Stimulated activated CD4-positive, alpha-beta T cell treated with anti-CD3 and anti-CD28 coated beads, Interleukin-4, amount 100 ng/mL, for 4 hours (primary cell): ENCODE results near the gene RAMAC.
"Not testable (repeated sequence)": the region's sequence is repeated elsewhere in the genome, so short reads cannot be mapped to it uniquely, and the experiment has no call there.

Experiments used
- DNase-seq, 2 experiments: peaks; one replicate each; pipeline ENCODE4 v3.0.0-alpha.2; 2020

RAMAC gene

DNA sequence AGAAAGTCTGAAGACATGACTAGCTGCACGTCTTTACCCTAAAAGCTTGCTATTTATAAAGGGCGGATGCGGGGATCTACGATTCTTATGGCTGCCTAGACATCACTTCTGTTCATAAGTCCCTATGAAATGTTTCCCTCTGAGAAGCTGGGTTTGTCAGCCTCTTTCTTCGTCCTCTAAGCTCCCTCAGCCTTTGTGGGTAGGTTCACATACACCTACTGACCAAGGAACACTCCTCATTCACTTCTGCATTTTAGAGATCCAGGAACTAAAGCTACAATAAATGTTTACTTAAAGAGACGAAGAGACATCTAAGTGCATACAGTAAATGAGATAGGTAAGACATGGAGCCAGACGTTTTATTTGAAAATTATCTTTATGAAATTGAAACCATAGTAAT, 16.7 kb upstream of the RAMAC start:
- DNase-seq, result no peak

DNA sequence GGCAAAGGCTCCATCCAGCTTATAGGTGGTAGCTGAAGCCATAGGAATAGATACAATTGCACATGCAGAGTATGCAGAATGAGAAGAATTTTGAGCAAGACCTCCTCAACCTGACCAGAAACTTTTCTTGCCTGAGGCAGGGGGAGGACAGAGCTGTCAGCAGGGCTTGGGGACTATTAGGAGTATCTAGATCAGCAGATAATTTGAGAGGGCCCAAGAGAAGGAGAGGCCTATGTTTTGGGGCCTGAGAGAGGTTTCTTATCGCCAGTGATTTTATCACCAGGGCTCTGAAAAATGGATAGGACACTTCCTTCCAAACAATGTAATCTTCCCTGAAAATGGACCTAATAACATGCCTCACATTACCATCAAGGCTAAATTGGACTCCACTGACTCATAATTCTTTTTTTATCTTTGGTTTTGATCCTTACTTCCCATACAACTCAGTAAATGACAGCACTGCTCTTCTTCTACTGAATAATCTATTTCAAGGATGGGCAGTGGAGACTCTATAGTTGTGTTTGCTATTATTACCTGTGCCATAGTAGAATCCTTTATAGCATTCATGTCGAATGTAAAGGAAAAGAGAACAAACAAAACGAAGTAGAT, 15.8 kb upstream of the RAMAC start:
- no peak for DNase-seq

DNA sequence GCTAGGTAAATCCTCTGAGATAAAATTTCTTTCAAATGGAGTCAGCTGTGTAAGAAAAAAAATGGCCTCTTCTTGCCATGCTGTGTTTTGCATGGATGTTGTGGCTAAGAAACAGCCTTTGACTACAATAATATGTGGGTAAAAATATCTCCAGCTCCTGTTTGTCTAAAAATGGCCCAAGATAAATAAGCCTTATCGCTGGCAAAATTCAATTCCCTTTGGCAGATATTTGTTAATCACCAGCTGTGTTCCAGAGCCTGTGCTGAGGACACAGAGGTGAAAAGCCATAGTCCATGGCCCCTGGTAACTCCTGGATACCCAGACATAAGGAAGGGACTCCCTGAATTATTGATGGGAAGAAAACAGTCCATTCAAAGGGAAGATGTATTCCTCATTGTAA, 15.3 kb upstream of the RAMAC start:
- no peak for DNase-seq

DNA sequence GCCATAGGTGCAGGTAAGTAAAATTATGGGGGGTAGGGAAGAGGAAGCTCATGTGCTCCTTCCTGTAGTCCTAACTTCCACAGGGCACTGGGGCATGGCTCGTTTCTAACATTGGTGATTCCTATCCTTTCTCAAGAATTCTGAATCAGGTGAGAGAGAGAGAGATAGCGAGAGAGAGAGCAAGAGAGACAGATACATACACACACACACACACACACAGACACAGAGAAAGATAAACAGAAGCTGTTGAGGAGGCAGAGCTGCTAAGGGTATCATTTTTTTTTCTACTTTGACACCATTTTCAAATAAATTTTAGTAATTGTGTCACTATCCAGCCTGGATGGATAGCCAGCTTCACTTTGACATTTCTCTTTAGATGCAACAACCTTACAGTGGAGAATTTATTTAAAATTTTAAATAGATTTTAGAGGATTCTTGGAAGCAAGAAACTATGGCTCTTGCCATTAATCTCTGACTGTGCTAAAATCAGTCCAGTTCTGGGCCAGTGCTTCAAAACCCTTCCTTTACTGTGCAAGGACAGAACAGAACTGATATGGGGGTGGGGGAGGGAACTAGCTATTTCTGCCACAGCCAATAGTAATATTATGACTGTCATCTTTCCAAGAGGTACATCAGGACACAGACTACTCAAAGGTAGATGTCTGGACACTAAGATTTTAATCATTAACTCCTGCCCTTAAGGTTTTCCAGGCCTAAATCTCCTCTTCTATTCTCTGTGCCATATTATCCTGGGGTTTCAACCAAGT, 14.6 kb upstream of the RAMAC start:
- DNase-seq, result no peak

DNA sequence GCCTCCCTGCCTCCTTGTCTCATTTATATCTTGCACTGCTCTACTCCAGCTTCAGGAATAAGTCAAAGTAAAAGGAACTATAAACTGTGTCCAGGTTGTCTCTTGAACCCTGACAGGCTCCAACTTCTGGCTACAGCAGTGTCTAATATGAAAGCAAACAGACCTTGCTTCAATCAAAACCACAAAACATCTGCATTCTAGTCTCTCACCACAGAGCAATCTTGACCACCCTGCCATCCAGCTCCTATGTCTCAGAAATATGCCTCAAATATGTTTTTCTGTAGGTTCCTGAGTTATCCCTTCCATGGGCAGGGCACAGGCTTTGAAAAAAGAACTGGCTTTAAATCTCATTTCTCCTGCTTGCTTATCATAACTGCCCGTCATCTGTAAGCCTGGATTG, 13.0 kb upstream of the RAMAC start:
- DNase-seq, result no peak

DNA sequence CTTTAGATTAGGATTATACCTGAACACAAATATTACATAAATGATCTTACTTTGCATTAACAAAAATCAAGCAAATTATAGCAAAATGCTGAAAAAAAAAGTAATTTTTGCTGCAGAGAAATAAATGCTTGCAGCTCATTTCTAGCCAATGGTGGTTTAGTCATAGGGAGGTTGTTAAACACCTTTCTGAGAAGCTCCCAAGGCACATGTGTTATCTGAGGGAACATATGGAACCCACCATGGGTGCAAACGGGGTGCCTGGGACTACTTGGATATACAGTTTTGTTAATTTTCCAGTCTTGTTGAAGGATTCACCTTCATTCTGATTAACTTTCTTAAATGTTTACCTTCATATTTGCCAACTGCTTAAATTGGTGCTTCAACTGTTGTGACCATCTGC, 8.9 kb upstream of the RAMAC start:
- DNase-seq, result no peak

DNA sequence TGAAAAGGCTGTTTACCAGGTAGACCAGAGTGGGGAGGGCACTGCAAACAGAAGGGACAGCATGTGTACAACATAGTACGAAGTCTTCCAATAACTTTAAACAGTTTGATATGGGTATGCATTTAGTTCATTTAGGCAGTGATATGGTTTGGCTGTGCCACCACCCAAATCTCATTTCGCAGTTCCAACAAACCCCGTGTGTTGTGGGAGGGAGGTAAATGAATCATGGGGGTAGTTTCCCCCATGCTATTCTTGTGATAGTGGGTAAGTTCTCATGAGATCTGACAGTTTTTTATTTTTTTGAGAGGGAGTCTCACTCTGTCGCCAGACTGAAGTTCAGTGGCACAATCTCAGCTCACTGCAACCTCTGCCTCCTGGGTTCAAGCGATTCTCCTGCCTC, 7.6 kb upstream of the RAMAC start:
- no peak for DNase-seq

DNA sequence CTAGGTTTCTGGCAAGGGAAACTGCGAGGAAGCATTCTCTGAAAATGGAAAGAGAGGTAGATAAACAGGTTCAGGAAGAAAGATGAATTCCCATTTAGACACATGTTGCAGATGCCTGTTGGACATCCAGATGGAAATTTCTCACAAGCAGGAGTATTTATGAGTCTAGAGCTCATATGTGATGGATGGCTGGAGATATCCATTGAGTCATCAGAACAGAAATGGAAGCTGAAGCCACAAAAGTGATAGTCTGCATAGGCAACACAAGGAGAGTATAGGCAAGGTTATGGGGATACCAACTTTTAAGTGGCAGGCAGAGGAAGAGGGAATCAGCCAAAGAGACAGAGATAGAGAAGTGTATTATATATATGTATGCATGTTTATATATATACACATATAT, 6.3 kb upstream of the RAMAC start:
- DNase-seq, result no peak

DNA sequence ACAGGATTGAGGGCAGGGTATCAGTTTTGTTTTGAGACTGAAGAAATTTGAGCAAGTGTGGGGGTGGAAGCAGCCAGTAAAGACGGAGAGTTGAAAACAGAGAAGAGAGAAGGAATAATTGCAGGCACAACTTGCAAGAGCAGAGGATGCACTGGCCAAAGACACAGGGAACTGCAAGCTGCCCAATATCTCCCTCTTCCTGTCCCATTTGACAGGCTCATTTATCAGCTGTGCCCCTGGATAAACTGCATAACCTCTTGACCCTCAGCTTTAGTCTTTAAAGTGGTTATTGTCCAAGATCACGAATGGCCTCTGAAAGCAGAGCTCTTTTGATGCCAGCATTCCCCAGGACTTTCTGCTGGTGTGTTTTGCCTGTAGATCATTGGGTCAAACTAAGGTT, 5.0 kb upstream of the RAMAC start:
- no peak for DNase-seq

DNA sequence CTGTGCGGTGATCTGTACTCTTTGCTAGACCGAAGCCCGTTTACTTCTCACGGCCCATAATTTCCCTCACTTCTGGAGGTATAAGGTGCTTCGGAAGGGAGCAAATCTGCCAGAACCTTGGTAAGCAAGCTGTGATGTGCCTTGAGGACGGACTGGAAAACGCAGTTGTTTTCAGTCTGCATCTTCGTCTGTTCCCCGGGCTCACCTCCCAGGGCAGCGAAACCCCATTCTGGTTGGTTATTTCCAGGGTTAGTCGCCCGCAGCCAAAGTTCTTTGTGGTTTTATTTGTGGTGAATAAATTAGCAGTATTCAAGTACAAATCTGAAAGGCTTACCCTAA, 401 bp downstream of the RAMAC start:
- DNase-seq, result no peak

DNA sequence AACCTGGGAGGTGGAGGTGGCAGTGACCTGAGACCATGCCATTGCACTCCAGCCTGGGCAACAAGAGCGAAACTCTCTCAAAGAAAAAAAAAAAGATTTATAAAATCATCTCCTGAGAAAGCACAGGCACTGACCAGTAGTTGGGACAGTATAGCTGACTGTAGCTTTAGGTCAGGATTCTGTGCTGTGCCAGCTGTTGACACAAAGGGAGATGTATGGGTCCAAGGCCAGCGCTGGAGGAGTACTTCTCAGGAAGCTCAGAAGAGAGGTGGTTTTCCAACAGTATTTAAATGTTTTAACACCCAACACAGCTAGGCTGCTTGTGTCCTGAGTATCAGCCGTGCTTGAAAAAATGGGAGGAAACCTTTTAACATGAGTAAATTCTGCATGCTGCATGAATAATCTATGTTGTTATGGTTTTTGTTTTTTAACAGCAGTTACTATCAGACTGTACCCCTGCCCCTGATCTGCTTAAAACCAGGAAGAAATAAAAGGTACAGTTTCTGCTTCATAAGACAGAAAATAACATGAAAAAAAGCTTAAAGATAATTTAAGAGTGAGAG, 6.5 kb downstream of the RAMAC start:
- DNase-seq, result no peak

DNA sequence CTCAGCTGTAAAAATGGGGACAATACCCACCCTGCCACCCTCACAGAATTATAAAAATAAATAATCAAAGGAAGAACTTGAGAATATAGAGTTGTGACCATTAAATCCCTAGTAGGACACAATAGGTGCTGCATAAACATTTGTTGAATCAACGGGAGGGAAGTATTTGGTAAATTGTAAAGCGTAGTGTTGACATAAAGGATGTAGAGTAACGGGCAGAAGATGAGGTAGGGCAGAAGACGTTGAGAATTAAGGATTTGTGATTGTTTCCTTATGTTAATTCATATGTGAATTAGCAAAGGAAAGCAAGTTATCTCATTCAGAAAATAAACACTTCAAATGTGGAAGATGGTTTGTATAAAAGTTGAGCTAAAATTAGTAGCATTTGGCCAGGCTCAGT, 7.1 kb downstream of the RAMAC start:
- no peak for DNase-seq

DNA sequence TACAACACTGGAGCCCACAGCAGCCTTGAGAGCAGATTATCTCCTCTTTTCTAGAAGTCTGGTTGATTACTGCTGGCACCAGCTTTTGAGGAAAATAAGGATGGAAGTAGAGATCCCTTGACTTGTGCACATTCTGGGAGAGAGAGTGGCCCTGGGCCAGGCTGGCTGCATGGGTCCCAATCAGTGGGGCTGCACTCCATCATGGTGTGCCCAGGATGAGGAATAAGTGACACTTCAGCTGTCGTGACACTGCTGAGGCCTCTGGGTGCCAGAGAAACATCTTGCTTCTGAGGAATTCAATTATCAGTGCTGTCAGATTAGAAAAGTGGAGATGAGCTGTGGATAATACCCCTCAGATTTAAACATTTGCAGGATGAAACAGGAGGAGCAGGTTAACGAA, 9.1 kb downstream of the RAMAC start:
- no peak for DNase-seq

DNA sequence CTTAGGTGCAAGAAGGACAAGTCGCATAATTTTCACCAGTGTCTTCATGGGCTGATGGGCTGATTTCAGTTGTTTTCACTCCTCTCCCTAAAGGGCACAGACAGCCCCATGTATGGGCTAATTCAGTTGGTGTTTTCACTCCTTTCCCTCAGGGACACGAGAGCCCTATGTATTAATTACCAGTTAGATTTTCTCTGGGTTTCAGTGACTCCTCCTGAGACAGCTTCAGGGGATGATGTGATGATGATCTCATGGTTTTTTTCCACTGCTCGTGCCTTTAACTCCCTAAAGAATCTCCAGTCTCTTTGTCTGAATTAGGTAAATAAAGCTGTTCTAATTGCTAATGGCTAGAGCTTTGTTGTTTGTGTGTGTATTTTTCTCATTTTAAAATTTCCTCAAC, 9.9 kb downstream of the RAMAC start:
- no peak for DNase-seq

DNA sequence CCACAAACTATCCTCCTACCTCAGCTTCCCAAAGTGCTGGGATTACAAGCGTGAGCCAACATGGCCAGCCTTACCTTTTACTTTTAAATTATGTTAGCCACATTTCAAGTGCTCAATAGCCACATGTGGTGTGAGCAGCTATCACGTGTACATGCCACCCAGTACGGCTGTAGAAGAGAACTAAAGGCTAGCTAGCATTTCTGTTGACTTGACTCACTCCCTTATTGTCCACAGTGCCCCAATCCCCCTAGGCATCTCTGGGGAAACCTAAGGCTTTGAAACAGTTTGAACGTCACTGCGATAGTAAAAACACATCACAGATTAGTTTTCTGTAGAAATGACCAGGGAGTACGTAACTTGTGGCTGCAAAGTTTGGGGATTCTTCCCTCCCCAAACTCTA, 13.4 kb downstream of the RAMAC start:
- DNase-seq, result no peak

DNA sequence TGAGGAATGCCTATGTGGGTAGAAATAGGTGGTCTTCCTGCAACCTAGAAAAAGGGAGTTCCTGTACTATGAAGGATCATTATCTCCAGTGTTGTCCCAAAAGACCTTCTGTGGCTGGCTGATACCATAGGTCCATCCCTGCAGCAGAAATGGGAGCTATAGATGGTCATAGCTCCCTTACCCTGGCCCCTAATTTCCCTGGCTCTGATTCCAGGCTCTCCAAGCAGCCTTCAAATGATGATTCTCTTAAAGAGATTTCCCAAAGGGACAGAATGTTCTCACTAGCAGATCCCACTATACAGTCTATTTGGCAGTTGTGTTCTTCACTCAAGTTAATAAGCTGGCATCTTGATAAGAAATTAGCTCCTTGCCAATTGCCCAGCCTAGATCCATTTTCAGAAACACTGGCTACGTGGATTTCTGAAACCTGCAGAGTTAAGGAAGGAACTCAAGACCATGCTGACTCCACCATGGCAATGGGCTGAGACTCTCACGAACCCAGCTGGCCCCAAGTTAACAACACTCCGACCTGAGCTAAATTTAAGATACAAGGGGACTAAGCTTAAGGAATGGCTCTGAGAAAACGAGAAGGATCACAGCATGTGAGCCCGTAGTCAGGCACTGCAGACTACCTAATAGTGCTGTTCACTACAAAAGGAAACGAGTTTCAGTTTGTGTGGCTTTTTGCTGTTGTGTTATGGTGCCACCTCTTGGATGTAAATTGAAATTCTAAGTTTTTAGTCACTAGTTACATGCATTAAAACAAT, 14.1 kb downstream of the RAMAC start:
- peak in 1 of 2 experiments; percentile 9 for DNase-seq

DNA sequence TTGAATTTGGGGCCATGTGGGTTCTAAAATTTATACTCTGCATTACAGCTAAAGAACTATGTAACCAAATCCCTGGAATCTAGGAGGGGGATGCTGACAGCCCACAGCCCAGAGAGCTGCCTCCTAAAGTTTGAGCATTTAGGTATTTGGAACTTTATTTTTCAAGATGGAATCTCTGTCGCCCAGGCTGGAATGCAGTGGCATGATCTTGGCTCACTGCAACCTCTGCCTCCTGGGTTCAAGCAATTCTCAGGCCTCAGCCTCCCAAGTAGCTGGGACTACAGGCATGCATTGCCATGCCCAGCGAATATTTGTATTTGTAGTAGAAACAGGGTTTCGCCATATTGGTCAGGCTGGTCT, 14.6 kb downstream of the RAMAC start:
- not testable (repeated sequence) for DNase-seq

DNA sequence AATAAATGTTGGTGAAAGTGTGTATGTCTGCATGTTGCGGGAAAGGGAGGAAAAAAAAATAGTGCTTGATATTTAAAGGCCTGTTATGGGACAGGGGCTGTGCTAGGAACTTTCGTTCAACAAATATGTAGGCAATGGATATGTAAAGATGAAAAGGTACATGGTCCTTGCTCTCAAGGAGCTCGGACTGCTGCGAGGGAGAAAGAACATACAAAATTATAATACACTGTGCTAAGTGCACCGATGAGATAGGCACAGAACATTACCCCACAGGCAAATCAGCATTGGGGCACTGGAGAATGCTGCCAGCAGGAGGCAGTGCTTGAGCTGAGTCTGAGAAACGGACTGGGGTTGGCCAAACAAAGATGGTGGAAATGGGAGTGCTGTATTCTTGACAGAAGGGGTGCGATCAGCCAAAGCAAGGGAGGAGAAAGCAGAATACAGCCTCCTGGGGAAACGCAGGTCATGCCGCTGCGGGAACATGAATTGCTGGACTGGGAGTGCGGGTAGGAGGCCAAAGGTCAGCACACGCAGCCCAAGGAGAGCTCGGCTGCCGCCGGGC, 24.8 kb downstream of the RAMAC start:
- DNase-seq, result peak; percentile 71 to 75

DNA sequence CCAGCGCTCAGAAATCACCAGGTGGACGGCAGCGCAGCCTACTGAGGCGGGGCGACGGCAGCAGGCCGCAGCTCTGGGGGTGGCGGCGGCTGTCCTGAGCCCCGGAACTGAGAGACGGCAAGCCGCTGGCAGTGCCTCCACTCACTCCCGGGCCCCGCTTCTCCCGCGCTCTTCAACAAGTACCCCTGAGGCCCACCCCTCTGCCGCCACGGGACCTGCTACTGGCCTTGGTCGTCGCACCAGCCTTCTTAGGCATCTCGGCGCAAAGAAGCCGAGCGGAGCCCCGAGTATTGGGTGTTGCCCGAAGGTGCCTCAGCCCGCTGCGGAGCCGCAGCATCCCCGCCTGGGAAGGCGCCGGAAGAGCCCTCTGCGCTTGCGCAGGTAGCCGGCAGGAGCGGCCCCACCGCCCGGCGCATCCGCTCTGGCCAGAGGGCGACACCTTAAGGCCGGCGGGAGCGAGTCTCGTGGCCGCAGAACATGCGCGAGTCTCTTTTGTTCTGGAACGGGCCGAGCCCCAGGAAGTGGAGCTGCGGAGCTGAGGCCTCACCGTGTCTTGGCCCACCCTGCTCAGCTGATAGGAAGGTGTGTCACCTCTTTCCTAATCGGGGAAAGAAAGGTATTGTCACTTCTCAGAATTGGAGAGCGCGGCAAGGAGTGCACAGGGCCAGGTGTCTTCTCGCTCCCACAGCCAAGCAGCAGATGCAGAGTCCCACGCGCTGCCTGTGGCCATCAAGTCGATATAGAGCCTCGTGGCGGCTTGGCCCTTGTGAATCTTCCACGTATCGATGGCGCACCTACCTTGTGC, 25.5 kb downstream of the RAMAC start, which contains the start of gene C15orf40:
TSS of gene C15orf40 (minus strand) at position 369 of the 805 bp plus-strand sequence. CDS start at position 337, 32 bp downstream.
- DNase-seq, result peak; percentile 84 to 85

DNA sequence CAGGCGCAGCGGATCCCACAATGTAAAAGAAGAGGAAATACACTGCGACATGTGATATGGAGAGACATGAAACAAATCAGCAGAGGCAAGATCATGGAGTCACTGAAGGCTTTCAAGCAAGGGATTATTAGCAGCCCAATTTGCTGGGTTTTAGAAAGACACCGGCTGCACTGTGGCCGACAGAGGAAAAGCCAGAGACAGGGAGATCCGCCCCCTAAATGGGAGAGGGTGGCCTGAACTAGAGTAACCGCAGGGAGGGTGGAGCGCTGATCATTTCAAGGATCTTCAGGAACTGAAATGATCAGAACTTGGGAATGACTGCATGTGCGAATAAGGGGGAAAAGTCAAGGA, 26.0 kb downstream of the RAMAC start:
- DNase-seq, result no peak

DNA sequence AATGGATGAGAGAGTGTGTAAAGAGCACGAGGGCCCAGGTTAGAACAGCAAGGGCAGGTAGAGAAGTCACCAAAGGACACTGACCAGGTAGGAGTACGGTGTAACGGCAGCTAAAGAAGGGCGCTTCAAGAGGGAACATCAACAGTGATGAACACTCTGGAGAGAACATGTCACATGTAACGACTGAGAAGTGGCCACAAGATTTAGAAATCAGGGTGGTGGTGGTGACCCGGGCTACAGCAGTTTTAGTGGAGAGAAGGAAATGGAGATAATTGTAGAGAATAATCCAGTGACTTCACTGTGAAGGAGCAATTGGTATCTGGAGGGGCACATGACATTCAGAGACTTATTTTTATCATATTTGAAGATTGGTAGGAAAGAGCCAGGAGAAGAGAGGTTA, 26.6 kb downstream of the RAMAC start:
- DNase-seq, result no peak

DNA sequence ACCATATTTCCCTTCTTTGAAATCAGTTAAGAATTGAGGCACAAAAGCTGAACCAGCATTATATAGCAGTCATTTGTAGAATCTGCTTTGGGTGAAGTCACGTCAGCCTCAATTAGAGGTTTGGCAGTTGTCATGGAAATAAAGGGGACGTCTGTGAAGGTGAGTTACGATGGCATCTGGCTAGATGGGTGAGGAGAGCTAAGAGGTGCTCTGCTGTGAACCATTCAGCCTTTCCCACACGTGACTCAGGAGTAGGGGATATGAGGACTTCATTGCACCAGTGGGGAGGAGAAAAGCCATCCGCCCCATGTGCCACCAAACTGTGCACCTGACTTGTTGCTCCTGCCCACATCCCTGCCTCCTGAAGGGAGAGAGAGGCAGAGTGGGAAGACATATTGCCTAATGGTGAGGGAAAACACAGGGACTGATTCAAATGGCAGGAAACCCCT, 28.2 kb downstream of the RAMAC start:
- DNase-seq, result no peak

DNA sequence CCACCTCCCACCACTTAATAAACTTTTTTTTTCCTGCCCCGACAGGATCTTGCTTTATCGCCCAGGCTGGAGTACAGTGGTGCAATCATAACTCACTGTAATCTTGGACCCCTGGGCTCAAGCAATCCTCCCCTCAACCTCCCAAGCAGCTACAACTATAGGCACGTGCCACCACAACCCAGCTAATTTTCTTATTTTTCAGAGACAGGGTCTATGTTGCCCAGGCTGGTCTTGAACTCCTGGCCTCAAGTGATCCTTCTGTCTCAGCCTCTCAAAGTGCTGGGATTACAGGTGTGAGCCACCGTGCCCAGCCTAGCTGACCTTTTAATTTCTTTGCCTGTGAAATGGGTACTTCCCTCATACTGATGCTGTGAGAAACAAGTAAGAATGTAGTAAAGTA, 29.4 kb downstream of the RAMAC start:
- no peak for DNase-seq
